Thyroid gland (tissue), 4 donors: ENCODE results near the gene ADCY9. TPM values are rescaled to one million over a fixed set of nuclear protein-coding genes. Genes with fewer than 3 reads are reported as not detected.
"Not testable (repeated sequence)": the region's sequence is repeated elsewhere in the genome, so short reads cannot be mapped to it uniquely, and the experiment has no call there.

ENCODE experiments used
- DNase-seq, 2 donors: peaks; one replicate each; pipeline ENCODE4 v3.0.0-alpha.2; 2019
- H3K27ac ChIP-seq, 3 donors: fragments of 200-600 bp; sonication (generic); 1 replicate in 2 of 3; 2 replicates in 1 of 3; pipeline ENCODE4 v1.5.1; 2016 to 2019; ENCODE audit warnings: mild to moderate bottlenecking in 1 of 3, moderate library complexity in 1 of 3
- H3K27me3 ChIP-seq: fragments of 200-600 bp; sonication (generic); one replicate; pipeline ENCODE4 v1.5.1; 2019
- H3K36me3 ChIP-seq, 2 donors: fragments of 200-600 bp; sonication (generic); one replicate each; pipeline ENCODE4 v1.5.1; 2016 to 2019
- H3K4me1 ChIP-seq, 2 donors: fragments of 200-600 bp; sonication (generic); one replicate each; pipeline ENCODE4 v1.5.1; 2017 to 2019
- H3K4me3 ChIP-seq, 3 donors: fragments of 200-600 bp; sonication (generic); replicated peaks in 1 of 3; 1 replicate in 2 of 3; 2 replicates in 1 of 3; pipeline ENCODE4 v1.5.1; 2016; ENCODE audit warnings: mild to moderate bottlenecking in 1 of 3
- H3K9me3 ChIP-seq: fragments of 200-600 bp; sonication (generic); one replicate; pipeline ENCODE4 v1.5.1; 2017
- POLR2A ChIP-seq, 2 donors: fragments of 450-650 bp; IDR thresholded peaks; one replicate each; pipeline ENCODE4 v1.6.1; 2017; ENCODE audit warnings: antibody characterized with exemption in 2 of 2, mild to moderate bottlenecking in 2 of 2, moderate library complexity in 1 of 2
- WGBS, 2 donors: methylation state at CpG; one replicate each; pipeline ENCODE4 v1.1.5; 2017; 5-methylcytosine and 5-hydroxymethylcytosine counted together
- intact Hi-C: fragments of 100-400 bp; cut with DNase I; formaldehyde crosslinking; loops from one replicate; pipeline ENCODE4 v1.15.1; 2023
- total RNA-seq, 4 donors: library from RNA; depleted of rRNA; stranded (reverse); fragments of >200 nt; gene quantifications; one replicate each; pipeline ENCODE4 v1.2.3, GENCODE V29; 2016
- TF ChIP-seq, protein P1 (sequence below), 6 experiments: fragments of 200-600 bp in 3 of 6; fragments of 450-650 bp in 3 of 6; sonication (generic) in 3 of 6; IDR thresholded peaks; one replicate each; pipeline ENCODE4 v1.5.1; 2016 to 2019; ENCODE audit warnings: antibody characterized with exemption in 6 of 6, mild to moderate bottlenecking in 2 of 6, inconsistent platforms in 1 of 6, moderate library complexity in 1 of 6

The ADCY9 gene
- total RNA-seq, 4 donors from 2014 or later = 61.4 to 123 (median 94.1) TPM

GRCh38 chr16:4051591-4051990 lies 64.7 kb downstream of the ADCY9 start:
- Histone ChIP-seq H3K4me1 (peaks cover 55 to 75% of the 10 kb centered on the region in 2 donors), H3K36me3 (no peaks in the 10 kb centered on the region), H3K27me3 (no peaks in the 10 kb centered on the region), H3K9me3 (no peaks in the 10 kb centered on the region), H3K27ac (peak overlapping the region; percentile 85 to 100 (median 92)), H3K4me3 (no peak overlapping the region)
- no peak for DNase-seq
- intact Hi-C loops = no loop called here
- TF ChIP-seq, protein P1, sequence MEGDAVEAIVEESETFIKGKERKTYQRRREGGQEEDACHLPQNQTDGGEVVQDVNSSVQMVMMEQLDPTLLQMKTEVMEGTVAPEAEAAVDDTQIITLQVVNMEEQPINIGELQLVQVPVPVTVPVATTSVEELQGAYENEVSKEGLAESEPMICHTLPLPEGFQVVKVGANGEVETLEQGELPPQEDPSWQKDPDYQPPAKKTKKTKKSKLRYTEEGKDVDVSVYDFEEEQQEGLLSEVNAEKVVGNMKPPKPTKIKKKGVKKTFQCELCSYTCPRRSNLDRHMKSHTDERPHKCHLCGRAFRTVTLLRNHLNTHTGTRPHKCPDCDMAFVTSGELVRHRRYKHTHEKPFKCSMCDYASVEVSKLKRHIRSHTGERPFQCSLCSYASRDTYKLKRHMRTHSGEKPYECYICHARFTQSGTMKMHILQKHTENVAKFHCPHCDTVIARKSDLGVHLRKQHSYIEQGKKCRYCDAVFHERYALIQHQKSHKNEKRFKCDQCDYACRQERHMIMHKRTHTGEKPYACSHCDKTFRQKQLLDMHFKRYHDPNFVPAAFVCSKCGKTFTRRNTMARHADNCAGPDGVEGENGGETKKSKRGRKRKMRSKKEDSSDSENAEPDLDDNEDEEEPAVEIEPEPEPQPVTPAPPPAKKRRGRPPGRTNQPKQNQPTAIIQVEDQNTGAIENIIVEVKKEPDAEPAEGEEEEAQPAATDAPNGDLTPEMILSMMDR (IDR thresholded peaks at IDR 0.05) = no peak
- TF ChIP-seq POLR2A (IDR thresholded peaks at IDR 0.05) = no peak
- 97 to 99% methylated on average over 3 of the region's 3 CpGs for WGBS, 2 donors

DNA sequence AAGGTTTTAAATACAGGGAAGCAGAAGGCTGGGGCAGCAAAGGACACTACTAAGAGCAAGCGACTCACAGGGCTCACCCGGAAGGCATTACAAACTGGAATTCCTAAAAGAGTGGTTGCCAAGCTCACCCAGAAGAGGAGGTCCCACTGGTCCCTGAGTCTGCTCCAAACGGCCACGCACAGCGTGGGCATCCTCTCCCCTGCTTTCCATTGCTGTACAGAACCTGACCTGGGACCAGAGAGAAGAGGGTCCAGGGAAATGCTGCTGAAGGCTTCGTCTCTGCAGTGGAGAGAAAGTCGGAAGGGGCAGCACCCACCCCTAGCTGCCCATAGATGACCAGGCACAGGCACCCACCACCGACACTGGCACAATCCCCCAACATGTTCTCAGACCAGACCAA lies 67.2 kb downstream of the ADCY9 start:
- H3K4me1 ChIP-seq = peaks cover 55 to 70% of the 10 kb centered on the region in 2 donors
- H3K4me3 ChIP-seq = no peak overlapping the region
- no peaks in the 10 kb centered on the region for H3K9me3 ChIP-seq
- no peaks in the 10 kb centered on the region for H3K36me3 ChIP-seq
- no peak for DNase-seq
- no peak for TF ChIP-seq POLR2A (IDR thresholded peaks at IDR 0.05)
- TF ChIP-seq, protein P1 (IDR thresholded peaks at IDR 0.05) = no peak
- WGBS, 2 donors = 90 to 91% methylated on average over 7 of the region's 8 CpGs
- H3K27ac ChIP-seq = peak overlapping the region; percentile 88 to 100 (median 92)
- intact Hi-C loops = no loop called here
- no peaks in the 10 kb centered on the region for H3K27me3 ChIP-seq

DNA sequence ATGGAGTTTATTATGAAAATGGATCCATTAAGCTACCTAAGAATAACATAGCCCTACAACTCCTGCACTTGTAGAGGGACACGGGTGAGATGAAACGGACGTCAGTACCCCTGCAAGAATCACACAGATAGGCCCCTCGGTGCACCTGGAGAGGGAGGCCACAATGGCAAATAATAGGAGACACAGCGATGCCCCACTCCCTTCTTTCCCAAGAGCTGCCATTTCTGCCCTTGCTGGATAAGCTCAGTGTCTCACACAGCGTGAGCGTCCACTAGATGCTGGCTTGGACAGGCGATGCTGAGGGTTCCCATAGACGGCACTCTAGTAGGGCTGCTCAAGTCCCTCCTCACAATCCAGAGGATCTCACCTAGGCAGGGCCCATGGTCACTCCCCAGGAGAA lies 67.8 kb downstream of the ADCY9 start:
- no peaks in the 10 kb centered on the region for H3K9me3 ChIP-seq
- no peaks in the 10 kb centered on the region for H3K27me3 ChIP-seq
- H3K4me1 ChIP-seq = peaks cover 54 to 70% of the 10 kb centered on the region in 2 donors
- H3K4me3 ChIP-seq = no peak overlapping the region
- intact Hi-C loops = no loop called here
- DNase-seq = no peak
- WGBS, 2 donors = 71 to 73% methylated on average over 9 of the region's 9 CpGs
- H3K27ac ChIP-seq = peak overlapping the region; percentile 88 to 100 (median 92)
- TF ChIP-seq, protein P1 (IDR thresholded peaks at IDR 0.05) = no peak
- H3K36me3 ChIP-seq = no peaks in the 10 kb centered on the region

GRCh38 chr16:4046221-4046620 lies 70.0 kb downstream of the ADCY9 start:
- TF ChIP-seq, protein P1 (IDR thresholded peaks at IDR 0.05) = no peak
- TF ChIP-seq POLR2A (IDR thresholded peaks at IDR 0.05) = peak in 1 of 2 donors; percentile 44
- H3K27me3 ChIP-seq = no peaks in the 10 kb centered on the region
- no peak for DNase-seq
- H3K36me3 ChIP-seq = no peaks in the 10 kb centered on the region
- peaks cover 41 to 55% of the 10 kb centered on the region in 2 donors for H3K4me1 ChIP-seq
- 73 to 76% methylated on average over 8 of the region's 8 CpGs for WGBS, 2 donors
- no peaks in the 10 kb centered on the region for H3K9me3 ChIP-seq
- no peak overlapping the region for H3K4me3 ChIP-seq
- peak overlapping the region; percentile 88 to 100 (median 92) for H3K27ac ChIP-seq
- intact Hi-C loops = no loop called here

DNA sequence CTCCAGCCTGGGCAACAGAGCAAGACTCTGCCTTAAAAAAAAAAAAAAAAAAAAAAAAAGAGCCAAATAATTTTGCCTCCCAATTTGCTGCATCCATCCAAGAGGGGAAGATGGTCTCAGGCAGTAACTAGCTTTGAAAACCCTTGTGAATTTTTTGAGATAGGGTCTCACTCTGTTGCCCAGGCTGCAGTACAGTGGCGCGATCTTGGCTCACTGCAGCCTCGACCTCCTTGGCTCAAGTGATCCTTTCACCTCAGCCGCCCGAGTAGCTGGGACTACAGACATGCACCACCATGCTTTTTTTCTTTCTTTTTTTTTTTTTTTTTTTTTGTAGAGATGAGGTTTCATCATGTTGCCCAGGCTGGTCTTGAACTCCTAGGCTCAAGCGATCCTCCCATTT lies 70.7 kb downstream of the ADCY9 start:
- WGBS, 2 donors = 95% methylated on average over 6 of the region's 6 CpGs

DNA sequence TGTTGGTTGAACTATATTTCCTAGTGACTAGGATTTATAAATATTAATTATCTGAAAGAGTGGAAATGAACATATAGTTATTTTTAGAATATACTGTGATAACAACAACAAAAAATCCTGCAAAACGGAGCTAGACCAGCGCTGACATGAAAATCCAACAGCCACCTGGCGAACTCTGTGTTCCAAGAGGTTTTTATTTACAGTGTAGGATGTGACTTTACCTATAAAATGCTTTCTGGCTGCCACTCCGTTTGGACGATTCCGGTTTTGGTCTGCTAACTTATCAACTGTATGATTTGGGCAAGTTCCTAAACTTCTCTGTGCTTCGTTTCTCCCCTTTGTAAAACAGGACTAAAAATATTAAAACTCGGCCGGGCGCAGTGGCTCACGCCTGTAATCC lies 73.7 kb downstream of the ADCY9 start:
- intact Hi-C loops = no loop called here
- no peak for TF ChIP-seq POLR2A (IDR thresholded peaks at IDR 0.05)
- TF ChIP-seq, protein P1 (IDR thresholded peaks at IDR 0.05) = no peak

More for the DNA sequence above, 70.7 kb downstream of the ADCY9 start:
- H3K4me3 ChIP-seq, H3K9me3 ChIP-seq, H3K36me3 ChIP-seq, intact Hi-C loops, DNase-seq, H3K27me3 ChIP-seq: not testable (repeated sequence)
- peaks cover 41 to 51% of the 10 kb centered on the region in 2 donors for H3K4me1 ChIP-seq
- H3K27ac ChIP-seq = peak overlapping the region in 2 of 3 donors; percentile 92 to 100

More for the DNA sequence above, 73.7 kb downstream of the ADCY9 start:
- whole genome bisulfite sequencing, 2 donors = 91 to 95% methylated on average over 11 of the region's 11 CpGs
- no peaks in the 10 kb centered on the region for H3K27me3 ChIP-seq
- no peaks in the 10 kb centered on the region for H3K36me3 ChIP-seq
- DNase-seq = no peak
- H3K4me1 ChIP-seq = peaks cover 32 to 35% of the 10 kb centered on the region in 2 donors
- no peaks in the 10 kb centered on the region for H3K9me3 ChIP-seq
- no peak overlapping the region for H3K27ac ChIP-seq
- no peak overlapping the region for H3K4me3 ChIP-seq
